GM21576 (cell line): ENCODE results near the gene DCDC2B.
"Not testable (repeated sequence)": the region's sequence is repeated elsewhere in the genome, so short reads cannot be mapped to it uniquely, and the experiment has no call there.

Experiments used
- ATAC-seq: cut with Tn5 transposase; IDR thresholded peaks from one replicate; pipeline ENCODE4 v1.9.1; 2021; ENCODE audit warnings: mild to moderate bottlenecking, moderate library complexity; ENCODE audit not compliant: unreplicated experiment

Gene DCDC2B

DNA sequence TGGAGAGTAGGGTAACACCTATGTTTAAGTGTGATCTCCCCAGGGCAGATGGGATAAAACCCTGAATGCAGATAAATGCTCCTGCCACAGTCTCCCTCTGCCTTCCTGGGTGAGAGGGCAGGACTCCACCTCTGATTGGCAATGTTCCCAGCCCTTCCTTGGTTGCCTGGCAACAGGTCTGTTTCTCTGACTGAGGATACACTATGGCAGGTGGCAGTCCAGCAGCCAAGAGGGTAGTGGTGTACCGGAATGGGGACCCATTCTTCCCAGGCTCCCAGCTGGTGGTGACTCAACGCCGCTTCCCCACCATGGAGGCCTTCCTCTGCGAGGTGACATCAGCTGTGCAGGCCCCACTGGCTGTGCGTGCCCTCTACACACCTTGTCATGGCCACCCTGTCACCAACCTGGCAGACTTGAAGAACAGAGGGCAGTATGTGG is at the start of gene DCDC2B:
DCDC2B (plus strand) TSS at position 199 of the 438 bp plus-strand sequence; CDS start at position 204, 5 bp downstream.
- ATAC-seq = no peak

DNA sequence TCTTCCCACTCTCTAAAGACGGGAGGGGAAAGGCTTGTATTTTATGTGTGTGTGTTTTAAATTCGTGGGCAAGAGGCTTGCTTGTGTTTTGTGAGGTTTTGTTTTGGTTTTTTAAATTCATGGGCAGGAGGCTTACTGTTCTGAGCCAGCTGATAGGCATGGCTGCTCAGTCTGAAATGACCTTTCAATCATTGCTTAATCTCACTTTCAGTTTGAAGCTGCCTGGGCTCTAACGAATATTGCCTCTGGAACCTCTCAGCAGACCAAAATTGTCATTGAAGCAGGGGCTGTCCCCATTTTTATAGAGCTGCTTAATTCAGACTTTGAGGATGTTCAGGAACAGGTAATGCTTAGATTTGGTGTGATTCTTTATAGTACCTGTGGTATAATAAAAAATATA is 49.7 kb upstream of the DCDC2B start:
- ATAC-seq = no peak

DNA sequence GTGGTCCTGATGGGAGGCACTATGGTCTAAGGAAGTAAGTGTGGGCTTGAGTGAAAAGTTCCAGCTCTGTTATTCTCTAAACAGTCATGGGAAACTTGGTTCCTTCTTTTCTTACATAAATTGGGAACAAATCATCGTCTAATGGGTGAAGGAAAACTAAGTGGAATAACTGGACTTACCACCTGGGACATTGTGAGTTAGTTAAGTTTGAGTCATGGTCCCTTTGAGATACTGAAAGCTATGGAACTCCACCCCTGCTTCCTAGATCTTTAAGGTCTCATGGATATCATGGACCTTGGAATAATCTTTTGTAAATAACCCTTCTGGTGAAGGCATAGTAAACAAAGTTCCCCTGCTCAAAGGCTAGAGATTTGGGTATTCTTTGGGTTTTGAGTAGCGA is 45.5 kb upstream of the DCDC2B start:
- ATAC-seq = no peak

DNA sequence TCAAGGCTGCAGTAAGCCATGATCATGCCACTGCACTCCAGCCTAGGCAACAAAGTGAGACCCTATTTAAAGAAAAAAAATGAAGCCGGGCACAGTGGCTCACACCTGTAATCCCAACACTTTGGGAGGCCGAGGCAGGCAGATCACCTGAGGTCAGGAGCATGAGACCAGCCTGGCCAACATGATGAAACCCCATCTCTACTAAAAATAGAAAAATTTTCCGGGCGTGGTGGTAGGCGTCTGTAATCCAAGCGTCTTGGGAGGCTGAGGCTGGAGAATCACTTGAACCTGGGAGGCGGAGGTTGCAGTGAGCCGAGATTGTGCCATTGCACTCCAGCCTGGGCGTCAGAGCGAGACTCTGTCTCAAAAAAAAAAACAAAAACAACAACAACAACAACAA is 43.3 kb upstream of the DCDC2B start:
- ATAC-seq = not testable (repeated sequence)

DNA sequence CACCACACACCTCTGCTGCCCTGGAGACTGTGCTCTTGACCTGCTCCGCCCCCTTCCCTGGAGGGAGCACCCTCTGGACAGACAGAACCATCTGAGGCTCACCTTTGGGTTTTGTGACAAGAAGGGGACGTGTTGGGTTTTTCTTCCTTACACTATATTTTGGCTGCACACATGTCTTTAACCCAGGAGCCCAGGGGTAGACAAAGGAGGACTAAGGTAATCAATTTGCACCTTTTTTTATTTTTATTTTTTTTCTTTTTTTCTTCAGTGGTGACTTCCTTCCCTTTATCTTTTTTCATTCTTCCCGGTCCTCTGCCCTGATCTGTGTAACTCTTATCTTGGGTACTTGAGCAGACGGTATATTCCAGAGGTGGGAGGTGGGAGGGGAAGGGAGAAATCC is 37.9 kb upstream of the DCDC2B start:
- ATAC-seq = no peak

DNA sequence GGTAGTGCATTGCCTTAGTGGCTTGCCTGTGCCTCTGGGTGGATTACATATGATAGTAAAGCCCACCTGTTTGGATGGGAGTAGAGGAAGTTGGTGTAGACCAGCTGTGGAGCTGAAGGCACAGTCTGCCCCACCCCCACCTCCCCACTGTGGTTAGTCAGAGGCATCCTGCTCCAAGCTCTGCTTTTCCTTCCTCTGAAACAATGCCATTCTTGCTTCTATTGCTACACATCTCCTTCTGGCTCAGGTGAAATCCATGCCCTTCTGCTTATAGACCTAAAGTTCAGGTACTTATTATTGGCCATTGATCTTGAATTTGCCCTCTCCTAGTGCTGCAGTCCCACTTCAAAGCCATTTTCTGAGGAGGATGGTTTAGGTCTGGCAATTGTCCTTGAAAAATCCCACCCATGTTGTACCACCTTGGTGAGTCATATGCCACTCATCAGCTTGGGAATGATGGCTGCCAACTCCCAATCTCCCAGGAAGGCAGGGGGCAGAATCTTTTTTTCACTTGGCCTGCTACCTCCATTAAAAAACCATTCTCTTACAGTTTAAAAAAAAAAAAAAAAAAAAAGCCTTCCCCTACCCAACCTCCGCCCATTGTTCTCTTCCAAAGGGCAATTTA is 36.2 kb upstream of the DCDC2B start:
- no peak for ATAC-seq

DNA sequence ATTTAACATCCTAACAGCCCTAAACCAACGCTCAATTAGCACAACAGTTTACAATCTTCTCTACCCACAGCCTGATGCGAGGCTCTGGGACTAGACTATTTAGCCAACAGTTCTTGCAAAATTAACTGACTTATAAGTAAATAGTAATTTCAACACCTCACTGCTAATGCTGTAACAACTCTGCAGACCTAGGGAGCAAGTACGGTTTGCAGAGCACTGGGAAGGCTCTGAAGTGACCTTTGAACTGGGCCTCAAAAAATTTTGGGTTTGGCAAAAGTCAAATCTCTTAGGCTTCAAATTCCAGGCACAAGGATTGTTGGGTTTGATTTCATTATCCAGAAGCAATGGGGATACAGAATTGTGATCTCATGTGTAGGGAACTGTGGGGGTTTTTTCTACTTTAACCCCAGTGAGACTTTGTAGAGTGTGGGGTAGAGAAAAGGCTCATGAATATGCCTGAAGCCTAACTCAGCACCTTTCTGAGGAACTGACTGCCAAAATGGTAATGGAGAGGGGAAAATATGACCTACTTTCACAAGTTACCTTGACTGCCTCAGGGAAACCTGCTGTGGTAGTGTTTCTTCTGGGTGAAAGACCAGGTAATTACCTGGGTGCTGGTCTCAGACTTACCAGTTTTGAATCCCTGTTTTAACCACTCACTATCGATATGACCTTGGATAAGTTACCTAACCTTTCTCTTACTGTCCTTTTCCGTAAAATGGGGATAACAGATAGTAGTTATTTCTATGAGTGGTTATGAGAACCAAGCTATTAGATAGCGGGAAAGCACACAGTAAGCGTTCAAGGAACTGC is 30.3 kb upstream of the DCDC2B start:
- no peak for ATAC-seq

DNA sequence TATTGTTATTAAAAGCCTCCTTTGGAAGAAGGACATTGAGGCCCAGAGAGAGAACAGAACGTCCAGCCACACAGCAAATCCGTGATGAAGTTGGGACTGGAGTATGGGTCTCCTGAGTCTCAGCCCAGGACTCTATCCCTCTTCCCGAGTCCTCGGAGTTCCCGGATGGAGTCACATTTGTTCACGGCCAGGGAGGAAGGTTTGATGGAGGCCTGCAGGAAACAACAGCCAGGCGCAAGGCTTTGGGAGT is 29.8 kb upstream of the DCDC2B start:
- no peak for ATAC-seq

DNA sequence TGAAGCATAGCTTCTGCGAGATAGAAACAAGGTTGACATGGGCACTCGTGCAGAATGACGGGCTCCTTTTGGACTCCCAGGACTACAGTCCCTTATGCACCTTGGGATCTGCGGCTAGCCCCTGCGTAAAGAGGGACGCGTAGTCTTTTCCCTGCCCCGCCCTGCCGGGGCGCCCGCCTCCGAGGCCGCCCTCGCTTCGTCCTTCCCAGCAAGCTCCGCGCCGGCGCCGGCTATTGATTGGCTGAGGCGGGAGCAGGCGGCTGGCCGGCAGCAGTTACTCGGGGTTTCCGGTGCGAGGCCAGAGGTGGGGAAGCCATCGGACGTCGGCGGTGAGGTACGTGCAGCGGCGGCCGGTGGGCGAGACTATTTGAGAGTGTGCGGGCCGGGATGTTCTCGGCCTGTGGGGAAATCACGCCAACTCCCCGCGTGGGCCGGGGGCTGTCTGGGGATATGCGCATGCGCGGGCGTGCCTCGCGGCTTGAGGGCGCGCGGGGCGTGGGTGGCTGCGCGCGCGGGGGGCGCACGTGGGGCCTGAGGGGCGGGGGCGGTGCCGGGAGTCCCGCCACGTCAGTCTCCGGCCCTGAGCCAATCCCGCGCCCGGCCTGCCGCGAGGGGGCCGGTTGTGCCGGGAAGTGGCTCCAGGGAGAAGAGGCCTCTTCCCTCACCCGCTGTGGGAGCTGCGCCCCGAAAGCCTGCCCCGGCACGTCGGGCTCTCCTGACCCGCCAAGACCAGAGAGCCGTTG is 29.3 kb upstream of the DCDC2B start, which contains the start of gene TXLNA:
TXLNA (plus strand) TSS at position 233 of the 743 bp plus-strand sequence. CDS start 671 bp downstream, outside the sequence.
- ATAC-seq = peak; percentile 79

DNA sequence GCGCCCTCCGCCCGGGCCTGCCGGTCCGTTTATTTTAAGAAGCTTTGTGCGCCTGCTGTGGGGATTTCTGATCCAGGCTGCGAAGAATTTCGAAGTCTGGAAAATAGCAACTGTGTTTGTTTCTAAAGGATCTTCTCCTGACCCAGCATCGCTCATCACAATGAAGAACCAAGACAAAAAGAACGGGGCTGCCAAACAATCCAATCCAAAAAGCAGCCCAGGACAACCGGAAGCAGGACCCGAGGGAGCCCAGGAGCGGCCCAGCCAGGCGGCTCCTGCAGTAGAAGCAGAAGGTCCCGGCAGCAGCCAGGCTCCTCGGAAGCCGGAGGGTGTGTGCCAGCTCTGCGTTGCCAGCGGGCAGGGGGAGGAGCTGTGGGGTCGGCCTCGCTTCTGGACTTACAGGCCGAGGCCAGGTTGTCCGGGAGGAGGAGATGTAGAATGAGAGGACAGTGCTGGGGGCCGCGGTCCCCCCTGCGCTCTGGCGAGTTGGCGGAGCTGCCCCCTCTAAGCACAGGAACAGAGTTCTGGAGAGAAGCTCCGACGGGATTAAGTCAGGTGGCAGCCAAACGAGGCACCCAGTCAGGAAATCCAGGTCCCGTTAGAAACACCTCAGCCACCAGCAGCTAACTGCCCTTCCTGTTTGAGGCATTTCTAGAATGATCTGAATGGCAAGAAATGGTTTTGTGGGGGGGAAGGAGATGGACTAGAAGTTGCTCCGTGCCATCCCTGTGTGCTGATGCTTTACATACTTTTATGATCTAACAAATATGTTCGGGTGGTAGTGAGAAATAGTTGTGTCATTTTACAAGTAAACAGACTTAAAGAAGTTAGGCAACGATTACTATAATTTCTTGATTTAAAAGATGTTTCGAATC is 28.5 kb upstream of the DCDC2B start:
- ATAC-seq = peak; percentile 28

DNA sequence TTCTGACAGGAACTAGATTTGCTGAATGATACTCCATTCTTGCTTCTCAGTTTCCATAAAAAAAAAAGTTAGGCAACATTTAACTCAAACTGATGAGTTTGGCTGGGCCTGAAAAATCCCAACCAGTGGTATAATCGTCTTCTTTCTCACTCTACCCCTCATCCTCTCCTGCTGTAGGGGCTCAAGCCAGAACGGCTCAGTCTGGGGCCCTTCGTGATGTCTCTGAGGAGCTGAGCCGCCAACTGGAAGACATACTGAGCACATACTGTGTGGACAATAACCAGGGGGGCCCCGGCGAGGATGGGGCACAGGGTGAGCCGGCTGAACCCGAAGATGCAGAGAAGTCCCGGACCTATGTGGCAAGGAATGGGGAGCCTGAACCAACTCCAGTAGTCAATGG is 27.8 kb upstream of the DCDC2B start:
- ATAC-seq = no peak

DNA sequence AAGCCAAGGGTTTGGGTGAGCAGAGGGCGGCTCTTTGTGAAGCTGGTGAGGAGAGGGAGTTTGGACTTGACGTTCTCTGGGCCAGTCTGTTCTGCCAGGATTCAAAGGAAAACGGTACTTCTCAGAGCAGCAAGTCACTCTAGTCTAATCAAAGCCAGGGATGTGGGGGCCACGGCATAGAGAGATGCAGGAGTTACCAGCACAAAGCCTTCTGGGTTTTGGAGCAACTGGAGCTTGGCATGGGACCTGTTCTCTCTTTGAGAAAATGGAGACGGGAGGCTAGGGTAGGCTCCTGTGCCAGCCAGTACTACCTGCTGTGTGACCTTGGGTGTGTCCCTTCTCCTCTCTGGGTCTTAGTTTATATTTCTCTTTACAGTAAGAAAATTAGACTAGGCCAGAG is 27.3 kb upstream of the DCDC2B start:
- no peak for ATAC-seq

DNA sequence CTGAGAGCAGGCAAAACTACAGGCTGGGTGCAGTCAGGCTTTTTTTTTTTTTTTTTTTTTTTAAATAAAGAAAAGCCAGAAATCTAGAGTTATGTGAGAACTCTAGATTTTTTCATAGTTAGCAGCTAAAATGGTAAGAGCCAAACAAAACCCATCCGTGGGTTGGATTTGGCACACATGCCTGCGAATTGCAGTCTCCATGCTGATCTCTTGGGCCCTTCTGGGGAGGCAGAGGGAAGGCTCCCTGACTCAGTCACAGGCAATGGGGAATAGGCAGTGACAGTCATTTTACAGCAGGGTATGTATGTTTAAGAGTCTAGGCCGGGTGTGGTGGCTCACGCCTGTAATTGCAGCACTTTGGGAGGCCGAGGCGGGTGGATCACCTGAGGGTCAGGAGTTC is 26.8 kb upstream of the DCDC2B start:
- no peak for ATAC-seq

DNA sequence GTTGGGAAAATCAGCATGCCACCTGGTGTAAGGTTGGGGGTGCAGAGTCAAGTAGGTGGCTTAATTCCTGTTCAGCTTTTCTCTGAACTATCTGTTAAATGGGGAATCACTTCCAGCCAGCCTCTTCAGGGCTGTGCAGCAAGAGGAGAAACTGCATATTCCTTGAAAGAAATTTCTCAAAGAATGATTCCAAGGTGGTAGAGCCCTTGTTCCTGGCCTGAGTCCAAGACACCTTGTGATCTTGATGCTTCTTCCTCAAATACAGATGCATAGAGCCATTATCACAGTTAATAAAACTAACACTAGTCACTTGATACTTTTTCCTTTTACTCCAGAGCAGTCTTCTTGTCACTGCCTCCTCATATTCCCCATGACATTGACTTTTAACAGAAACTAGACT is 24.2 kb upstream of the DCDC2B start:
- ATAC-seq = no peak

DNA sequence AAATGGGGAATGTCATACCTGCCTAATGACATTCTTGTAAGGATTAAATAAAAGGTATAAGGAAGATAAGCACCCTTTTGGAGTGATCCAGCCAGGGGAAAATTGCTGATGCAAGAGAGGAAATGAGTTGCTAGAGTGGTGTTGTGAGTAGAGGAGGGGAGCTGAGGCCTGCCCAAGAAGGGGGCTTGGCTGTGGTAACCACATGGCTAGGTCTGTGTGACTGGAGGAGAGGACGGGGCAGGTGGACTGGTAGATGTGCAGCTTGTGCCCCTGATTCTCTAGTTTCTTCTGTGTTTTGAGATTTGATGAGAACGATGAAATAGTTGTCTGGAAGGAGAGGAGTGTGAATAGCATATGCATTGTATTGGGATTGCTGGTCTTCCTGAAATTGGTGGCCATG is 22.8 kb upstream of the DCDC2B start:
- no peak for ATAC-seq

DNA sequence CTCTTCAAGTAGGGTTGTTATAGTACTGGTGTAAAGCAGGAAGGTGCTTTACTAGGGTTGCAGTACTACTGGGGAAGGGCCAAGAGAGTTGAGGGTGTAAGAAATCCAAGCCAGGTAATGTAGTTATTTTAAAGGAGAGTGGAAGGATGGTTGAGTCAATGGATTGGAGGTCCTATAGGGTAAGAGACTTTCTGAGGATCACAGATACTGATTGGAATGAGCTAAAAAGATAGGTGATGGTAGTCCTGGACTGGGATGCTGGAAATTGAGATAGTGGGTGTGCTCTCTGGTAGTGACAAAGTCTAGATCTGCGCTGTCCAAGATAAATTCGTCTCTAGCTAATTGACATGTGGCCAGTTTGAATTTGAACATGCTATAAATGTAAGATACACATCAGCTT is 22.4 kb upstream of the DCDC2B start:
- no peak for ATAC-seq

DNA sequence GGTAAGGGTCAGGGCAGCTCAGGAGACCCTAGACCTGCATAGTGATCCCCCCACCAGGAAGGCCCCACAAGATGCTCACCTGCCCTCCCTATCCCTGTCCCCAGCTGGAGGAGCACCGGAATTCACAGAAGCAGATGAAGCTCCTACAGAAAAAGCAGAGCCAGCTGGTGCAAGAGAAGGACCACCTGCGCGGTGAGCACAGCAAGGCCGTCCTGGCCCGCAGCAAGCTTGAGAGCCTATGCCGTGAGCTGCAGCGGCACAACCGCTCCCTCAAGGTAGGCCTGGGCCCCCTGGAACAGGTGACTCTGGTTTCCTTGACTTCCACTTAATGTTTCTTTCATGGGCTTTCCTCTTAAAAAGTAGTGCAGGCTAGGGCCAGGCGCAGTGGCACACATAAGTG is 21.0 kb upstream of the DCDC2B start:
- no peak for ATAC-seq

DNA sequence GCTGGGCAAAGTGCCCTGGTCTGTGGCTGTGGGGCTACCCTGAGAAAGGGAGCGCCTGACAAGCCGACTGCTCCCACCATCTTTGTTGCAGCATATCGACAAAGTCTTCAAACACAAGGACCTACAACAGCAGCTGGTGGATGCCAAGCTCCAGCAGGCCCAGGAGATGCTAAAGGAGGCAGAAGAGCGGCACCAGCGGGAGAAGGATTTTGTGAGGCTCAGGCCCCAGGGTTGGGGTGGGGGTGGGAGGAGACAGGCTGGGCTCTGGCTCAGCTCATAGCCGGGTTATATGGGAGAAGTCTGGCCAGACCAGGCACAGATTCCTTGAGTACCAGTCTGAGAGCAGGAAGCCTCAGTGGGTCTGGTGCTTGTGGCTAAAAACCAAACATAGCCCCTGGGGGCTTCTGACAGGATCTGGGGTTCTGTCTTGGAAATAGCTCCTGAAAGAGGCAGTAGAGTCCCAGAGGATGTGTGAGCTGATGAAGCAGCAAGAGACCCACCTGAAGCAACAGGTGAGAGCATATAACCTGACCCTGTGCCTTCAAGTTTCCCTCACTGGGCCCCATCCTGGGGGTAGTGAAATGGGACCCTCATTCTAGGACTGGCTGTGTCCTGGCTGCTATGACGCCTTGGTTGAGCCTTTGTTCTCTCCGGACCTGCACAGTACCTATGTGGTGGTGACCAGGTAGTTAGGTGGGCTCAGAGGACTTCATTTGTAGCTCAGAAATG is 16.5 kb upstream of the DCDC2B start:
- no peak for ATAC-seq

DNA sequence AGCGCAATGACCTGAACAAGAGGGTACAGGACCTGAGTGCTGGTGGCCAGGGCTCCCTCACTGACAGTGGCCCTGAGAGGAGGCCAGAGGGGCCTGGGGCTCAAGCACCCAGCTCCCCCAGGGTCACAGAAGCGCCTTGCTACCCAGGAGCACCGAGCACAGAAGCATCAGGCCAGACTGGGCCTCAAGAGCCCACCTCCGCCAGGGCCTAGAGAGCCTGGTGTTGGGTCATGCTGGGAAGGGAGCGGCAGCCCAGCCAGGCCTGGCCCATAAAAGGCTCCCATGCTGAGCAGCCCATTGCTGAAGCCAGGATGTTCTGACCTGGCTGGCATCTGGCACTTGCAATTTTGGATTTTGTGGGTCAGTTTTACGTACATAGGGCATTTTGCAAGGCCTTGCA is 13.9 kb upstream of the DCDC2B start:
- no peak for ATAC-seq

DNA sequence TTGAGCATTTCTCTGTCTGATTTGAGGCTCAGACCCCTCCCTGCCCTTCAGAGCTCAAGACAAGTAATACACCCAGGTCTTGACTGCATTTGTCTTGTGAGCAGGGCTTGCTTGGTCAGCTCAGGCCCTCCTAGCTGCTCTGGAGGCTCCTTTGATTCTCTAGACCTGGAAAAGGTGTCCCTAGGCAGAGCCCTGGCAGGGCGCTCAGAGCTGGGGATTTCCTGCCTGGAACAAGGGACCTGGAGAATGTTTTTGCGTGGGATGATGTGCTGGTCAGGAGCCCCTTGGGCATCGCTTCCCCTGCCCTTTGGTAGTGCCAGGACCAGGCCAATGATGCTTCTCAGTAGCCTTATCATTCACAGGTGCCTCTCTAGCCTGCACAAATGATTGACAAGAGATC is 13.4 kb upstream of the DCDC2B start:
- ATAC-seq = no peak
